NCI-H510A (cell line): ENCODE results near the gene PLXNB1.

Experiments
- DNase-seq: peaks from one replicate; lab custom pipeline; 2025; lab: John Stamatoyannopoulos, UW

PLXNB1 gene

DNA sequence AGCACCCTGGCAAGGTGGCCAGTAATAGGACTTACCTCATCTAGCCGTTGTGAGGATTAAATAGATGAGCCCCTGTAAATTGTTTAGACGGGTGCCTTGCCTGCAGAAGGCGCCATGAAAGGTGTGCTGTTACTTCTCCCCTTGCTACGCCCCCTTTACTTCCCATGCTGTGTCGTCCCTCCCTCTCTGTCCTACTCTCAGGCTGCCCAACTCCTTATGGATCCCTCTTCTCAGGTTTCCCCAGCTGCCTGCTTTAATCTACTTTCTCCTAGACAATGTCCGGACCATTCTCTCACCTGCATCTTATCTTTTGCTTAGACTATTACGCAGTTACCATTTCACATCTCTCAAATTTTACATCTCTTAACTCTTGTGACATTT lies 59.6 kb downstream of the PLXNB1 start:
- DNase-seq: no peak

DNA sequence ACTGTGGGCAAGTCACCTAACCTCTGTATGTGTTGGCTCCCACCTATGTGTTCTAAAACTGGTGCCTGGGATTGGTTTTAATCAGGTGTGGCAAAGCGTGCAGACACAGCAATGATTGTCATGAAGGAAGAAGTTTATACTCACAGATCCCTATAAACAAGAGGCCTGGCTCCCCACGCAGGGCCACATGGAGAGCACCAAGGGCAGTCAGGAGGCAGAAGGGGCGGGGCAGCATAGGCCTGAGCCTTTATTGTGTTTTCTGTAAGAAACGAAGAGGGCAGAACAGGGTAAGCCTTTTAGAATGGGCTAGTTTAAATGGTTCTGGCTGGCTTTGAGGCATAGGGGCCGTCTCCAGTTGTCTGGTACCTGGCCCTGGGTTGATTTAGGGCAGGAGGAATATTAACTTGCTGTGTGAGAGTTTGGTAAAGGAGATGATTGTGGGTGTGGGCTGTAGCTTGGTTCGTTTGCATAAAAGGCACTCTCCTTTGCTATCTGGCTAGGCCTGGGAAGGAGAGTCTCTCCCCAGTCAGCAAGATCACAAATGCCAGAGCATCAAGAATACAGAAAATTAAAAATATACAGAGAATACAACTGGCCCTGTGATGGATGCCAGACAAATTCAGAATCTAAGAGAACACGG lies 60.1 kb downstream of the PLXNB1 start:
- DNase-seq: no peak

DNA sequence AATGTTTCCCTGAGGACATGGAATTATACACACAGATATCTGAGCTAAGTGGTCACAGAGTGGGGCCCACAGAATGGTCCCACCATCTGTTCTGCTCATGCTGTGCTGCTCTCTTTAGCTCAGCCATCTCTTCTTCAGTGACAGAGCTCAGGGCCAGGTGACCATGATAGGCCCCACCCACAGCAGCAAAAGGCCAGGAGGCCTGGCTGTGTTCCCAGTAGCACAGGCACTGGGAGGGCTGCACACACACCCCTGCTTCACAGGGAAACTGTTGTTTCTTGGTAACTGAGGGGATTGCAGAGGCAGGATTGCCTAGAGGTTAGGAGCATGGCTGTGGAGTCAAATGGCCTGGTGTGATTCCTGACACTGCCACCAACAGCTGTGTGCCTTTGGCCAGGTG lies 62.7 kb downstream of the PLXNB1 start:
- no peak for DNase-seq

DNA sequence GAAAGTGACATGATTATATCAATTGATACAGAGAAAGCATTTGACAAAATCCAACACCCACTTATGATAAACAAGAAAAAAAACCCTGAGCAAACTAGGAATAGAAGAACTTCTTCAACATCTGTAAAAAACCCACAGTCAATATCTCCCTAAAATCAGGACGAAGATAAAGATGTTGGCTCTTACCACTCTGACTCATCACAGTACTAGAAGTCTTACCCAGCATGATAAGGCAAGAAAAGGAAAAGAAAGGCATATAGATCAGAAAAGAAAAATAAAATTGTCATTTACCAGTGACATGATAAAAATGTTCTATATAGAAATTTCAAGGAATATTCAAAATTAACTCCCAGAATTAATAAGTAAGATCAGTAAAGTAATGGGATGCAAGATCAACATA lies 65.0 kb downstream of the PLXNB1 start:
- DNase-seq: no peak

DNA sequence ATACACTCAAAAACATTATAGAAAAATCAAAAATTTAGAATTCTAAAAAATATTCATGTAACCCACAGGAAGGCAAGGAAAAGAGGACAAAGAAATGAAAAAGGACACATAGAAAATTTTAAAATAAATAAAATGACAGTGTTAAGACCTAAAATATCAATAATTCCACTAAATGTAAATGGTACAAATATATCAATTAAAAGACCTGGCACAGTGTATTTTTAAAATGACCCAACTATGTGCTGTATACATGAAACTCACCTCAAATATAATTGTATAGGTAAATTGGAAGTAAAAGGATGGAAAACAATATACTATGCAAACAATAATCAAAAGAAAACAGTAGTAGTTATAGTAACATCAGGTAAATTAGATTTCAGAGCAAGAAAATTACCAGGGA lies 68.0 kb downstream of the PLXNB1 start:
- no peak for DNase-seq

DNA sequence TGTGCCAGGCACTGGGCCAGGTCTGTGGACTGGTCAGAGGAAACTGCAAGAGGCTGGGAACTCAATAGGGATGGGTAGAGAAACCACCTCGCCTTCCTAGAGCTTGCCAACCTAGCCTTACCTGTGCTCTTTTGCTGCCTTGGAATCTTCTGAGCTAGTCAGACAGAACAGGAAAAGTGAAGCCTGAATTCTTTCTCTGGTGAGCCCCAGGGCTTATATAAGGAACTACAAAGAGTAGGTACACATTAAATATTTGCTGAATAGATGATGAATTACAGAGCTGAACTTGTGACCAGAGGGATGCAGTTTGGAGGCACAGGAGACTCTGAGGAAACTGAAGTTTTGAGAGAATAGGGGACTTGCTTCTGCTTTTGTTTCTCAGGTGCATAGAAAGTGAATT lies 73.5 kb downstream of the PLXNB1 start:
- no peak for DNase-seq

DNA sequence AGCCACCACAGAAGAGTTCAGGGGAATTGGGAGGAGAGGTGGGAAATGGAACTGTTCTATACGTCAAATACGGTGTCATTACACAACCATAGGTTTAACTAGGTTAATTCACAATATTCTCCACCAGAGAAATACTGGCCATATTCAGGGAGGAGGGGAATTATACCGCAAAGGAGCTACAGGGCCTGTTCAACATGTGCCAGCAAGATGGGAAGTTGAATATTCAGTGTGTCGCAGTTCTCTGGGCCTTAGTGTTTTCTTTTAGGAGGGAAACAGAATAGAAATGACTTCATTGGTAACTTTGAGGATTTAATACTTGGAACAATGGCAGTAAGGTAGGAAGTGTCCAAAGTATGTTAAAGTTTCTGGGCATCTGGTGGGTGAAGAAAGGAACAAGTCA lies 75.9 kb downstream of the PLXNB1 start:
- no peak for DNase-seq
